Endothelial cell (in vitro differentiated cells): ENCODE results near the gene COBL. TPM values are rescaled to one million over a fixed set of nuclear protein-coding genes. Genes with fewer than 3 reads are reported as not detected.

Source experiments
- DNase-seq: peaks from one replicate; pipeline ENCODE4 v3.0.0; 2021; ENCODE audit warnings: low spot score
- H3K27ac Mint-ChIP-seq: one replicate; pipeline ENCODE4 v1.8.0; 2021; ENCODE audit warnings: mixed read lengths, inconsistent platforms; ENCODE audit not compliant: unreplicated experiment
- H3K27me3 Mint-ChIP-seq: one replicate; pipeline ENCODE4 v1.8.0; 2021; ENCODE audit warnings: mild to moderate bottlenecking, moderate library complexity, mixed read lengths, inconsistent platforms; ENCODE audit not compliant: unreplicated experiment
- H3K36me3 Mint-ChIP-seq: one replicate; pipeline ENCODE4 v1.8.0; 2021; ENCODE audit warnings: mild to moderate bottlenecking, low read depth, mixed read lengths, inconsistent platforms; ENCODE audit not compliant: unreplicated experiment
- H3K4me1 Mint-ChIP-seq: one replicate; pipeline ENCODE4 v1.8.0; 2021; ENCODE audit warnings: mild to moderate bottlenecking, mixed read lengths, inconsistent platforms; ENCODE audit not compliant: unreplicated experiment
- H3K4me3 Mint-ChIP-seq: one replicate; pipeline ENCODE4 v1.8.0; 2021; ENCODE audit warnings: mild to moderate bottlenecking, mixed read lengths, inconsistent platforms; ENCODE audit not compliant: unreplicated experiment
- H3K9me3 Mint-ChIP-seq: one replicate; pipeline ENCODE4 v1.8.0; 2021; ENCODE audit warnings: mixed read lengths, inconsistent platforms; ENCODE audit not compliant: unreplicated experiment
- CTCF ChIP-seq: fragments of 200-600 bp; sonication (generic); IDR thresholded peaks from one replicate; pipeline ENCODE4 v1.5.0; 2021; ENCODE audit warnings: antibody characterized with exemption; ENCODE audit not compliant: unreplicated experiment
- total RNA-seq: library from RNA; stranded (reverse); fragmentation: NEBNext Ultra II Directional; extraction: Animal tissue kit (Norgen Biotek cat#: 25700); gene quantifications from one replicate; pipeline ENCODE4 v1.2.1, GENCODE V29; 2021; ENCODE audit not compliant: unreplicated experiment

COBL gene
- total RNA-seq, 1 donor from 2014 or later = 1.8 TPM

- H3K9me3 Mint-ChIP-seq = no peaks in the 10 kb centered on the region
- no peak overlapping the region for H3K27ac Mint-ChIP-seq
- H3K36me3 Mint-ChIP-seq = no peaks in the 10 kb centered on the region
- no peak for TF ChIP-seq CTCF
- H3K27me3 Mint-ChIP-seq = peaks cover 1% of the 10 kb centered on the region
- H3K4me3 Mint-ChIP-seq = no peak overlapping the region
- H3K4me1 Mint-ChIP-seq = peaks cover 2% of the 10 kb centered on the region
- DNase-seq = no peak
Measured at GRCh38 chr7:51026341-51026740, 290.3 kb downstream of the COBL start.

GRCh38 chr7:51025668-51026067 lies 290.9 kb downstream of the COBL start:
- no peak overlapping the region for H3K4me3 Mint-ChIP-seq
- no peak for DNase-seq
- no peaks in the 10 kb centered on the region for H3K36me3 Mint-ChIP-seq
- TF ChIP-seq CTCF = no peak
- H3K27ac Mint-ChIP-seq = no peak overlapping the region
- peaks cover 1% of the 10 kb centered on the region for H3K27me3 Mint-ChIP-seq
- peaks cover 2% of the 10 kb centered on the region for H3K4me1 Mint-ChIP-seq
- H3K9me3 Mint-ChIP-seq = no peaks in the 10 kb centered on the region

GRCh38 chr7:51024867-51025266 lies 291.7 kb downstream of the COBL start:
- Mint-ChIP-seq H3K27me3 (peaks cover 1% of the 10 kb centered on the region), H3K4me1 (peaks cover 2% of the 10 kb centered on the region), H3K27ac (no peak overlapping the region), H3K4me3 (no peak overlapping the region), H3K36me3 (no peaks in the 10 kb centered on the region), H3K9me3 (no peaks in the 10 kb centered on the region)
- DNase-seq = no peak
- TF ChIP-seq CTCF = no peak

GRCh38 chr7:51023547-51023946 lies 293.1 kb downstream of the COBL start:
- DNase-seq = no peak
- H3K9me3 Mint-ChIP-seq = no peaks in the 10 kb centered on the region
- no peaks in the 10 kb centered on the region for H3K36me3 Mint-ChIP-seq
- H3K27me3 Mint-ChIP-seq = peaks cover 4% of the 10 kb centered on the region
- no peak overlapping the region for H3K27ac Mint-ChIP-seq
- H3K4me3 Mint-ChIP-seq = no peak overlapping the region
- H3K4me1 Mint-ChIP-seq = no peaks in the 10 kb centered on the region
- TF ChIP-seq CTCF = no peak

GRCh38 chr7:51022821-51023220 lies 293.8 kb downstream of the COBL start:
- Mint-ChIP-seq H3K4me3 (no peak overlapping the region), H3K27me3 (peaks cover 5% of the 10 kb centered on the region), H3K4me1 (no peaks in the 10 kb centered on the region), H3K27ac (no peak overlapping the region), H3K9me3 (no peaks in the 10 kb centered on the region), H3K36me3 (no peaks in the 10 kb centered on the region)
- TF ChIP-seq CTCF = no peak
- DNase-seq = no peak
